Left forelimb (tissue), 1 donor: ENCODE measurements around the gene LDB3.

ENCODE experiments used
- DNase-seq: peaks from one replicate; pipeline ENCODE4 v3.0.0-alpha.2; 2018; ENCODE audit warnings: low spot score

LDB3 gene

GRCh38 chr10:86768412-86769062 is 100.2 kb downstream of the LDB3 start:
- no peak for DNase-seq

- DNase-seq = no peak
Measured at GRCh38 chr10:86769991-86770390, 101.7 kb downstream of the LDB3 start.

GRCh38 chr10:86770412-86770960 is 102.2 kb downstream of the LDB3 start:
- DNase-seq = no peak

- DNase-seq = no peak
Measured at GRCh38 chr10:86773498-86773897, 105.2 kb downstream of the LDB3 start.

GRCh38 chr10:86775056-86775869 is 107.0 kb downstream of the LDB3 start:
- no peak for DNase-seq

- no peak for DNase-seq
Measured at GRCh38 chr10:86775870-86776180, 107.5 kb downstream of the LDB3 start.

GRCh38 chr10:86779220-86780017 is 111.1 kb downstream of the LDB3 start:
- DNase-seq = no peak

- no peak for DNase-seq
Measured at GRCh38 chr10:86782701-86783418, 114.5 kb downstream of the LDB3 start.

- DNase-seq = no peak
Measured at GRCh38 chr10:86785037-86785436, 116.7 kb downstream of the LDB3 start.
